ENCODE results near the gene STRBP.

STRBP gene

DNA sequence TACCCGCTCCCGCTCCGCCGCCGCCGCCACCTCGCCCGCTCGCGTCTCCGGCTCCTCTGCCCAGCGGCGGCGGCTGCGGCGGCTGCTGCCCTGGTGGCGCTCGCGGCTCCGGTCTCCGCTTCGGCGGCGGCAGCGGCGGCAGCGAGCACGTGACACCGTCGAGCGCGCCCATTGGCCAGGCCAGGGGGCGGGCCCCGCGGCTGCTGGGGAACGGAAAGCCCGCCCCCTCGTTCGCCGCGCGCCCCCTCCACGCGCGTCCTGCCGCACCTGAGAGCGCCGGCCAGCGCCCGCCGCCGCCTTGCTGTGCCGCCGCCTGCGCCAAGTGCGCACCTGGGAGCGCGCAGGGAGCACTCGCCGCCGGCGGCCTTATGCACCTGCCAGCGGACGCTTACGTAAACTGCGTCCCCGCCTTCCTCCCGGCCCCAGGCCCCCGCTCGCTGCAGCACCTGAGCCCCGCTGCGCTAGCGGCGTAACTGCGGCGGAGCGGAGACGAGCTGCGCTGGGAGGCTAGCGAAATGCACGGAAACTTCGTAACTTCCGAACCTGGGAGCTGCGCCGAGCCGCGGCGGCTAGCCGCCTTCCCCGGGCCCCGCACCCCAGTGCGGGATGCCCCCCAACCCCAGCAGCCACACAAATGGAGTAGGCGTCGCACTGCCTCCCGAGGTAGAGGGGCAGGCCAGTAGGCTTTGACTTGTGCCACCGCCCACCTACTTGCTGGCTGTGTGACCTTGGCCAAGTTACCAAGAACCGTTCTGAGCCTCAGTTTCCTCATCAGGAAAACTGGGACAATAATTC, at the start of gene STRBP:
Gene STRBP (minus strand): TSS at position 122 of the 795 bp plus-strand sequence. CDS start 84,452 bp downstream, outside the sequence.
- peak; percentile 37 for DNase-seq (ENCODE audit: low read depth)
- peak within 1 kb of the TSS; percentile 77 for H3K4me3 ChIP-seq (ENCODE audit: low read length)
- TF ChIP-seq, protein P1, sequence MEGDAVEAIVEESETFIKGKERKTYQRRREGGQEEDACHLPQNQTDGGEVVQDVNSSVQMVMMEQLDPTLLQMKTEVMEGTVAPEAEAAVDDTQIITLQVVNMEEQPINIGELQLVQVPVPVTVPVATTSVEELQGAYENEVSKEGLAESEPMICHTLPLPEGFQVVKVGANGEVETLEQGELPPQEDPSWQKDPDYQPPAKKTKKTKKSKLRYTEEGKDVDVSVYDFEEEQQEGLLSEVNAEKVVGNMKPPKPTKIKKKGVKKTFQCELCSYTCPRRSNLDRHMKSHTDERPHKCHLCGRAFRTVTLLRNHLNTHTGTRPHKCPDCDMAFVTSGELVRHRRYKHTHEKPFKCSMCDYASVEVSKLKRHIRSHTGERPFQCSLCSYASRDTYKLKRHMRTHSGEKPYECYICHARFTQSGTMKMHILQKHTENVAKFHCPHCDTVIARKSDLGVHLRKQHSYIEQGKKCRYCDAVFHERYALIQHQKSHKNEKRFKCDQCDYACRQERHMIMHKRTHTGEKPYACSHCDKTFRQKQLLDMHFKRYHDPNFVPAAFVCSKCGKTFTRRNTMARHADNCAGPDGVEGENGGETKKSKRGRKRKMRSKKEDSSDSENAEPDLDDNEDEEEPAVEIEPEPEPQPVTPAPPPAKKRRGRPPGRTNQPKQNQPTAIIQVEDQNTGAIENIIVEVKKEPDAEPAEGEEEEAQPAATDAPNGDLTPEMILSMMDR (conservative IDR thresholded peaks at IDR 0.05; ENCODE audit: low read depth, low read length), result no peak

DNA sequence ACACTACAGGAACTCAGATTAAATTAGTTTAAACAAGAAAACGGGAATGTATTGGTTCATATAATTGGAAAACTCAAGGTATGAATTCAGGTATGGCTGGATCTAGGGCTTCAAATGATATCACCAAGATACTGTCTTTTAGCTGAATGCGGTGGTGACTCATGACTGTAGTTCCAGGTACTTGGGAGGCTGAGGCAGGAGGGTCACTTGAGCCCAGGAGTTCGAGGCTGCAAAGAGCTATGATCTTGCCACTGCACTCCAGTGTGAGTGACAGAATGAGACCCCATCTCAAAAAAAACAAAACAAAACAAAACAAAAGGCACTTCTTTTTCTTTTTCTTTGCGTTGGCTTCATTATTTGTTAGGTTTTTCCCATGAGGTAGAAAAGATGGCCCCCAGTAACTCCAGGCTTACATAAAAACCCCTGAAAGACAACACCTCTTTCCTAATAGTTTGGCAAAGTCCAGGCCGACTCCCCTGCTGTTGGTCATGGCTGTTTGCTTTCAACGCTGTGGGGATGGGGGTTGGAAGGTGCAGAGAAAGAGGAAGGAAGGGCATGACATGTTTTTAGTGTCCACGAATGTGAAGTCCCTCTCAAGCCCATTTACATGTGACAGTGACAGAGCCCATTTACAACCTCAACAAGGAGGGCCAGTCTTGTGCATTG, 47.8 kb upstream of the STRBP start:
- H3K4me3 ChIP-seq (ENCODE audit: low read length), result no peak overlapping the region
- DNase-seq (ENCODE audit: low read depth), result no peak
- TF ChIP-seq, protein P1 (conservative IDR thresholded peaks at IDR 0.05; ENCODE audit: low read depth, low read length), result no peak

DNA sequence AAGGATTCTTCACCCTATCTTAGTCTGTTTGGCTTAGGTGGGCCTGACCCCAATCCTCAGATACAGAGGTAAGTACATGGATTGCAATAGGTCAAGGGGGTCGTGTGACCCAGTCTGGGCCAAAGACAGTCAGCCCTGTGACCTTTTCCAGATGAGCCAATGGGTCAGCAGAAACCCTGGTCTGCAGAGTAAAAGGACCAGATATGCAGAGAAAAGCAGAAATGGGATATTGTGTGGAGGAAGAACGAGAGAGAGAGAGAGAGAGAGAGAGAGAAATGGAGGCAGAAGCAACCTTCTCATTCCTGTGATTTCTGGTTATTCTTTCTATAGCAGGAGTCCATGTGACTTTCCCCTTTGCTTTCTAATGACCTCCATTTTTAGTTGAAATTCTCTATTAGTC, 47.2 kb upstream of the STRBP start:
- no peak overlapping the region for H3K4me3 ChIP-seq (ENCODE audit: low read length)
- no peak for DNase-seq (ENCODE audit: low read depth)
- TF ChIP-seq, protein P1 (conservative IDR thresholded peaks at IDR 0.05; ENCODE audit: low read depth, low read length), result no peak

DNA sequence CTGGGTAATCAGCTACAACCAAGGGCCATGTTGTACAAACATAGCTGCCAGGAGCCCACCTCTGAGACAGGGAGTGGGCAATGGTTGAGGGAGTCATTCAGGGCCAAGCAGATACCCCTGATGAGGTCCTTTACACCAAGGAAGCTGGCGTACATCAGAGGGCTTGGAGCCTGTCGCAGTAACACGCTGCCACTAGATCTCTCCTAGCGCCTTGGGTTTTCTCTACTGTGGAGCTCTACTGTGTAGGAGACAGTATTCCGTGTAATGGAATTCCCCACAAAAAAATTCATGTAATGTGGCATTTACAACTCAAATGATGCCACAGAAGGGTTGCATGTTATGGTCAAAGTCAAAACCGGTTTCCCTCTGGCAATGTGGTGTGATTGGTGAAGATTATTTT, 46.2 kb upstream of the STRBP start:
- no peak overlapping the region for H3K4me3 ChIP-seq (ENCODE audit: low read length)
- DNase-seq (ENCODE audit: low read depth), result no peak
- TF ChIP-seq, protein P1 (conservative IDR thresholded peaks at IDR 0.05; ENCODE audit: low read depth, low read length), result no peak

DNA sequence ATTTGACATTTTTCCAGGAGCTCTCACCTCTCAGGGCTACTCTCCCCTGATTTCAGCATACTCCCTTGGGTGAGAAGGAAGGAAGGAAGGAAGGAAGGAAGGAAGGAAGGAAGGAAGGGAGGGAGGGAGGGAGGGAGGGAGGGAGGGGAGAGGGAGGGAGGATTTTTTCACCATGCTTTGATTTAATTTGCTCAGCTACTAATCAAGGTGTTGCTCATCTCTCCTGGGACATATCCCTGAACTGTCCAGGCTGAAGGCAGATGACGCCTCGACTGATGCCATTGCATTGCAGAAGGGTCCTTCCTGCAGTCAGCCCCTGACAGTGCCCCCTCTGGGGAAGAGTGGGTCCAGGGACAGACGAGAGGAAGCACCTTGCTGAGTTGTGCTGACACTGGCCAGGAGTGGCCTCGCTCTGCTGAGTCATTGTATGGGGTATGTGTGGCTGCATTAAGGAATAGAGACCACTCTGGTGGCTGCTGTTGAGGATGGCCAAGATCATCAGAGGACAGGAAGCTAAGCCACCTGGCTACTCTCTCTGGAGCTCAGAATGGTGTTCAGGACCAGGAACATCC, 44.0 kb upstream of the STRBP start:
- DNase-seq (ENCODE audit: low read depth), result no peak
- TF ChIP-seq, protein P1 (conservative IDR thresholded peaks at IDR 0.05; ENCODE audit: low read depth, low read length), result no peak
- H3K4me3 ChIP-seq (ENCODE audit: low read length), result no peak overlapping the region

DNA sequence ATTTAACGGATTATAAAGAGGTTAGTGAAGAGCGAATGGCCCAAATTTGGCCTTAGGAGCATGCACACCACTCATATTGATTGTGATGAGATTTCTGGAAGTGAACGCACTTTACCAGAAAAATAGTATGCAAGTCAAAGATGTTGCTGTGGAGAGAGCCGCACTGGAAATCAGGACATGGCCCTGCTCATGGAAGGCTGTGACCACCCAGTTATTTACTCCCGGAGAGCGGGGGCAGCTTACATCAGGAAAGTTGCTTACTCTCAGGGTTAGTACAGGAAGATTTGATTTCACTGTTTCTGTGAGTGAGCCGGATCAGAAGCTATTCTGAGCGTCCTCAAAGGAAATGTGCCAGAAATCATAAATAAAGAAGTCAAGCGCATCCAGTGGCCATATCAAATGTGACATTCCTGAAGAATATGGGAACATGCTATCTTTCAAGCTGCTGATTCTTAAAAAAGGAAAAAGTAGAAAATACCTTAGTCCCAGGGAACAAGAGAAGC, 42.9 kb upstream of the STRBP start:
- H3K4me3 ChIP-seq (ENCODE audit: low read length), result no peak overlapping the region
- TF ChIP-seq, protein P1 (conservative IDR thresholded peaks at IDR 0.05; ENCODE audit: low read depth, low read length), result no peak
- no peak for DNase-seq (ENCODE audit: low read depth)

Measured in retinal pigment epithelial cell (primary cell).